Esophagus muscularis mucosa (tissue), 3 donors: ENCODE measurements around the gene DPYD.

ENCODE experiments used
- POLR2A ChIP-seq: fragments of 450-650 bp; IDR thresholded peaks from one replicate; pipeline ENCODE4 v1.6.1; 2017; ENCODE audit warnings: antibody characterized with exemption, moderate library complexity, mild to moderate bottlenecking, low read depth
- POLR2AphosphoS5 ChIP-seq, 2 donors: sonication (generic); formaldehyde crosslinking; IDR thresholded peaks; one replicate each; pipeline ENCODE4 v1.6.1; 2017; ENCODE audit warnings: antibody characterized with exemption in 2 of 2
- TF ChIP-seq, protein P1 (sequence below), 3 experiments: fragments of 200-600 bp in 2 of 3; fragments of 450-650 bp in 1 of 3; sonication (generic) in 2 of 3; IDR thresholded peaks; one replicate each; pipeline ENCODE4 v1.5.1; 2017 to 2019; ENCODE audit warnings: antibody characterized with exemption in 3 of 3, mild to moderate bottlenecking in 2 of 3, moderate library complexity in 1 of 3

DNA sequence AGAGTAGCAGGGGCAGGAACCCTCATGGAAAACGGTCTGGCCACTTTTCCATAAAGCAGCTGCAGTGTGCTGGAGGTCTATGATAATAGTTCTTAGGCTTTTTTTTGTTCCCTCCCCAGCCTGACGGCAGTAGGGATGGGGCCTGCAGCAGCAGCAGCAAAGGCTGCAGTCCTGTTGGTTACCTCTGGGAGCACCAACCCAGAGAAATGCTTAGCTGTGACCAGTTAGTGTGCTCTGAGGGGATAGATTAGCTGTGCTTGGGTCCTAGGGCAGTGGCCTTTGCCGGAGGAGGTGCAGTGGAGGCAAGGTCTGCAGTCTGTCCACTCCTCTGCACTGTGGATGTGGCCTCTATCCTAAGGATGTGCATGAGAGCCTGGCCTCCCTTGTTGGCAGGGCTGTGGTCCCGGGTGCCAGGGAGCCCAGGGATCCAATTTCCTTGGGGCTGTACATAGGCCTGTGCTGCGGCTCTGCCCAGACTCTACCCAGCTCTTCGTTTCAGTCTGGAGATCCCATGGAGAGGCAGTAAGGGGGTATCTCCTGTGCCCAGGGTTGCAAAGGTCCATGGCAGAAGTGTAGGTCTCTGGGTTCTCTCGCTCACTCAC, 876.6 kb downstream of the DPYD start:
- TF ChIP-seq, protein P1, sequence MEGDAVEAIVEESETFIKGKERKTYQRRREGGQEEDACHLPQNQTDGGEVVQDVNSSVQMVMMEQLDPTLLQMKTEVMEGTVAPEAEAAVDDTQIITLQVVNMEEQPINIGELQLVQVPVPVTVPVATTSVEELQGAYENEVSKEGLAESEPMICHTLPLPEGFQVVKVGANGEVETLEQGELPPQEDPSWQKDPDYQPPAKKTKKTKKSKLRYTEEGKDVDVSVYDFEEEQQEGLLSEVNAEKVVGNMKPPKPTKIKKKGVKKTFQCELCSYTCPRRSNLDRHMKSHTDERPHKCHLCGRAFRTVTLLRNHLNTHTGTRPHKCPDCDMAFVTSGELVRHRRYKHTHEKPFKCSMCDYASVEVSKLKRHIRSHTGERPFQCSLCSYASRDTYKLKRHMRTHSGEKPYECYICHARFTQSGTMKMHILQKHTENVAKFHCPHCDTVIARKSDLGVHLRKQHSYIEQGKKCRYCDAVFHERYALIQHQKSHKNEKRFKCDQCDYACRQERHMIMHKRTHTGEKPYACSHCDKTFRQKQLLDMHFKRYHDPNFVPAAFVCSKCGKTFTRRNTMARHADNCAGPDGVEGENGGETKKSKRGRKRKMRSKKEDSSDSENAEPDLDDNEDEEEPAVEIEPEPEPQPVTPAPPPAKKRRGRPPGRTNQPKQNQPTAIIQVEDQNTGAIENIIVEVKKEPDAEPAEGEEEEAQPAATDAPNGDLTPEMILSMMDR (IDR thresholded peaks at IDR 0.05), result no peak
- TF ChIP-seq POLR2A, result no peak
- no peak for TF ChIP-seq POLR2AphosphoS5 (IDR thresholded peaks at IDR 0.05)
